H1 (cell line): ENCODE data around the gene MYO1F. TPM values are rescaled to one million over a fixed set of nuclear protein-coding genes. Genes with fewer than 3 reads are reported as not detected.

Experiments
- CTCF ChIA-PET: fragments of 300-600 bp; sonication (Branson Sonifier 250); formaldehyde crosslinking; loops from one replicate; lab custom pipeline; 2021; ENCODE audit not compliant: partially characterized antibody; lab: Charles Lee
- POLR2A ChIA-PET: fragments of 300-600 bp; sonication (Branson Sonifier 250); formaldehyde crosslinking; loops from one replicate; lab custom pipeline; 2021; ENCODE audit warnings: inconsistent platforms; ENCODE audit not compliant: partially characterized antibody; lab: Charles Lee
- DNase-seq, 2 experiments: peaks; one replicate each; pipeline versions ENCODE4 v3.0.0 to v3.0.0-alpha.2; 2010 to 2022; ENCODE audit warnings: low spot score in 2 of 2, low read depth in 1 of 2, mixed read lengths in 1 of 2
- FAIRE-seq: peaks from 2 replicates; lab custom pipeline; 2011; peaks lifted over from hg19 to GRCh38; lab: Jason Lieb, UNC
- H2AFZ ChIP-seq: 2 replicates; pipeline ENCODE4 v1.8.1; 2012; ENCODE audit warnings: low read length, inconsistent platforms
- H2AK5ac ChIP-seq: 2 replicates; pipeline ENCODE4 v1.6.1; 2013; ENCODE audit warnings: low read depth, low read length
- H2BK120ac ChIP-seq: replicated peaks from 2 replicates; pipeline ENCODE3; 2013; ENCODE audit warnings: low read depth, low read length, inconsistent platforms
- H2BK12ac ChIP-seq: 2 replicates; pipeline ENCODE4 v1.6.1; 2013; ENCODE audit warnings: low read depth, low read length
- H2BK15ac ChIP-seq: 2 replicates; pipeline ENCODE4 v1.6.1; 2013; ENCODE audit warnings: low read length
- H2BK20ac ChIP-seq: 2 replicates; pipeline ENCODE4 v1.6.1; 2013; ENCODE audit warnings: low read length
- H2BK5ac ChIP-seq: 2 replicates; pipeline ENCODE4 v1.6.1; 2013; ENCODE audit warnings: low read depth, low read length
- H3K14ac ChIP-seq: 2 replicates; pipeline ENCODE4 v1.6.1; 2013; ENCODE audit warnings: inconsistent platforms; ENCODE audit not compliant: insufficient read length
- H3K18ac ChIP-seq: 2 replicates; pipeline ENCODE4 v1.6.1; 2013; ENCODE audit warnings: low read length; ENCODE audit errors: extremely low read depth
- H3K23ac ChIP-seq: 2 replicates; pipeline ENCODE4 v1.6.1; 2013; ENCODE audit warnings: inconsistent platforms; ENCODE audit not compliant: insufficient read length
- H3K23me2 ChIP-seq: 2 replicates; pipeline ENCODE4 v1.6.1; 2013; ENCODE audit warnings: low read depth, low read length
- H3K27ac ChIP-seq: 2 replicates; pipeline ENCODE4 v1.6.1; 2011; ENCODE audit warnings: low read depth, low read length, inconsistent platforms
- H3K27me3 ChIP-seq, 4 experiments: replicated peaks in 1 of 4; 1 replicate in 1 of 4; 2 replicates in 3 of 4; pipeline versions ENCODE4 v1.6.1 to v1.8.1; 2011 to 2013; ENCODE audit warnings: low read length in 3 of 4, mild to moderate bottlenecking in 3 of 4, inconsistent platforms in 2 of 4, mixed read lengths in 2 of 4, moderate library complexity in 1 of 4; ENCODE audit not compliant: control insufficient read depth in 3 of 4, insufficient read depth in 3 of 4; ENCODE audit errors: extremely low read depth in 1 of 4
- H3K36me3 ChIP-seq, 4 experiments: 2 replicates each; pipeline versions ENCODE4 v1.6.1 to v1.8.1; 2011 to 2013; ENCODE audit warnings: mild to moderate bottlenecking in 4 of 4, low read length in 3 of 4, moderate library complexity in 2 of 4, control low read depth in 1 of 4, inconsistent platforms in 1 of 4; ENCODE audit not compliant: insufficient read depth in 4 of 4, control insufficient read depth in 2 of 4
- H3K4ac ChIP-seq: replicated peaks from 2 replicates; pipeline ENCODE3; 2013; ENCODE audit warnings: low read length, low read depth, mixed read lengths, inconsistent platforms; ENCODE audit not compliant: insufficient read length
- H3K4me1 ChIP-seq, 4 experiments: replicated peaks in 1 of 4; 1 replicate in 1 of 4; 2 replicates in 3 of 4; pipeline versions ENCODE4 v1.6.1 to v1.8.1; 2011 to 2013; ENCODE audit warnings: low read length in 3 of 4, inconsistent platforms in 2 of 4, mixed read lengths in 1 of 4; ENCODE audit not compliant: insufficient read depth in 4 of 4, control insufficient read depth in 3 of 4
- H3K4me2 ChIP-seq, 2 experiments: 2 replicates each; pipeline versions ENCODE4 v1.6.1 to v1.8.1; 2011 to 2013; ENCODE audit warnings: low read depth in 2 of 2, low read length in 2 of 2, control low read depth in 1 of 2, inconsistent platforms in 1 of 2, mild to moderate bottlenecking in 1 of 2; ENCODE audit not compliant: insufficient read depth in 1 of 2
- H3K4me3 ChIP-seq, 4 experiments: fragments of 200-600, 300-600 bp in 1 of 4; sonication (generic), shearing (Covaris generic), sonication (Bioruptor Twin) in 1 of 4; 2 replicates each; pipeline versions ENCODE4 v1.5.1 to v1.8.1; 2011 to 2016; ENCODE audit warnings: low read length in 4 of 4, low read depth in 3 of 4, control low read depth in 2 of 4, inconsistent platforms in 2 of 4, mild to moderate bottlenecking in 2 of 4, mixed read lengths in 1 of 4, moderate library complexity in 1 of 4; ENCODE audit not compliant: insufficient read depth in 2 of 4; ENCODE audit errors: extremely low read depth in 1 of 4
- H3K56ac ChIP-seq: replicated peaks from 2 replicates; pipeline ENCODE3; 2013; ENCODE audit warnings: low read depth, mild to moderate bottlenecking, mixed read lengths, low read length, inconsistent platforms; ENCODE audit not compliant: insufficient read length
- H3K79me1 ChIP-seq: 2 replicates; pipeline ENCODE4 v1.6.1; 2013; ENCODE audit warnings: low read depth, low read length, control low read depth
- H3K79me2 ChIP-seq, 2 experiments: 2 replicates each; pipeline versions ENCODE4 v1.6.1 to v1.8.1; 2012 to 2013; ENCODE audit warnings: low read length in 2 of 2, mild to moderate bottlenecking in 2 of 2, inconsistent platforms in 1 of 2; ENCODE audit not compliant: insufficient read depth in 2 of 2, control insufficient read depth in 1 of 2
- H3K9ac ChIP-seq, 4 experiments: replicated peaks in 1 of 4; 1 replicate in 1 of 4; 2 replicates in 3 of 4; pipeline versions ENCODE4 v1.6.1 to v1.8.1; 2011 to 2013; ENCODE audit warnings: low read depth in 3 of 4, low read length in 3 of 4, control low read depth in 2 of 4, mild to moderate bottlenecking in 2 of 4, moderate library complexity in 2 of 4, inconsistent platforms in 1 of 4; ENCODE audit errors: extremely low read depth in 1 of 4
- H3K9me3 ChIP-seq, 2 experiments: 2 replicates each; pipeline versions ENCODE4 v1.6.1 to v1.8.1; 2012 to 2013; ENCODE audit warnings: mild to moderate bottlenecking in 2 of 2, moderate library complexity in 2 of 2, control low read depth in 1 of 2, inconsistent platforms in 1 of 2, low read depth in 1 of 2, low read length in 1 of 2, mixed read lengths in 1 of 2; ENCODE audit not compliant: insufficient read depth in 2 of 2
- H4K20me1 ChIP-seq, 2 experiments: replicated peaks in 1 of 2; 2 replicates each; pipeline versions ENCODE3 to v1.8.1; 2011 to 2013; ENCODE audit warnings: inconsistent platforms in 2 of 2, low read length in 2 of 2, mild to moderate bottlenecking in 1 of 2; ENCODE audit not compliant: insufficient read depth in 2 of 2, control insufficient read depth in 1 of 2
- H4K5ac ChIP-seq: 2 replicates; pipeline ENCODE4 v1.6.1; 2013; ENCODE audit warnings: low read length, low read depth, mixed read lengths, inconsistent platforms; ENCODE audit not compliant: insufficient read length
- H4K8ac ChIP-seq: 2 replicates; pipeline ENCODE4 v1.8.0; 2013; ENCODE audit warnings: mild to moderate bottlenecking, moderate library complexity, low read length, inconsistent platforms; ENCODE audit not compliant: insufficient read depth; ENCODE audit errors: extremely low read depth
- H4K91ac ChIP-seq: replicated peaks from 2 replicates; pipeline ENCODE3; 2013; ENCODE audit warnings: low read length, mixed read lengths, inconsistent platforms; ENCODE audit not compliant: insufficient read length
- CHD2 ChIP-seq: IDR thresholded peaks from 2 replicates; pipeline ENCODE4 v1.6.1; 2012; ENCODE audit warnings: low read length, improper control_type of control experiment
- RBBP5 ChIP-seq: IDR thresholded peaks from 2 replicates; pipeline ENCODE4 v1.7.1; 2012; ENCODE audit warnings: low read depth, mild to moderate bottlenecking, inconsistent platforms, low read length, moderate library complexity, borderline replicate concordance
- WGBS, 2 experiments: shearing (Covaris generic) in 1 of 2; methylation state at CpG; one replicate each; pipeline versions ENCODE4 v1.1.6 to v1.1.7; 2013 to 2015; ENCODE audit warnings: low lambda C conversion rate in 2 of 2, mixed read lengths in 2 of 2, inconsistent platforms in 1 of 2, low coverage in 1 of 2, missing lambda C conversion rate in 1 of 2; ENCODE audit not compliant: insufficient replicate concordance in 2 of 2, insufficient coverage in 1 of 2, insufficient read length in 1 of 2; ENCODE audit errors: extremely low coverage in 1 of 2, missing lambda C conversion rate in 1 of 2; 5-methylcytosine and 5-hydroxymethylcytosine counted together
- polyA plus RNA-seq, 7 experiments: library from polyadenylated mRNA; depleted of rRNA in 3 of 7; stranded (reverse) in 5 of 7; unstranded in 2 of 7; fragments of >200 nt in 5 of 7; fragments of 200-250 nt in 2 of 7; gene quantifications; 1 replicate in 5 of 7; 2 replicates in 1 of 7; 4 replicates in 1 of 7; pipeline versions ENCODE4 v1.2.1 to v1.2.3, GENCODE V29; 2011 to 2013; ENCODE audit warnings: missing spikeins in 2 of 7, mixed read lengths in 2 of 7
- total RNA-seq: library from RNA; stranded (reverse); fragmentation: NEBNext Ultra II Directional; extraction: Animal tissue kit (Norgen Biotek cat#: 25700); gene quantifications from 2 replicates; pipeline ENCODE4 v1.2.1, GENCODE V29; 2021

MYO1F gene
- total and polyA plus RNA-seq, 2 of the 8 experiments (the other 6 are each of a cell fraction or from before 2014, with no cell fraction given) = 1.4 to 4.6 TPM

- H4K5ac ChIP-seq = no peak overlapping the region
- H2BK20ac ChIP-seq = no peak overlapping the region
- H2AK5ac ChIP-seq = no peak overlapping the region
- no peak overlapping the region for H2BK15ac ChIP-seq
- H3K56ac ChIP-seq = no peak overlapping the region
- H3K9ac ChIP-seq = no peak overlapping the region
- H2AFZ ChIP-seq = no peak overlapping the region
- peaks cover 4 to 20% of the 10 kb centered on the region in 2 experiments for H4K20me1 ChIP-seq
- TF ChIP-seq RBBP5 (no peak), CHD2 (no peak)
- H3K79me1 ChIP-seq = peaks cover 10% of the 10 kb centered on the region
- no peak overlapping the region for H3K4ac ChIP-seq
- no peak overlapping the region for H4K91ac ChIP-seq
- DNase-seq (no peak), FAIRE-seq (no peak)
- H2BK120ac ChIP-seq = no peak overlapping the region
- H3K23ac ChIP-seq = no peak overlapping the region
- H3K23me2 ChIP-seq = peaks cover 6% of the 10 kb centered on the region
- H3K9me3 ChIP-seq = no peaks in the 10 kb centered on the region
- ChIA-PET CTCF (interaction anchor here (0.8 to 1.0 kb wide), 2 partner anchors 52 to 258 kb away, joined by 3 to 6 read pairs; no protein-coding TSS in a partner anchor), POLR2A (interaction anchor here (6.7 kb wide), 1 partner anchor 13 kb away, joined by 73 read pairs; the partner anchor contains the start of gene ZNF414)
- H3K4me2 ChIP-seq = no peak overlapping the region
- no peaks in the 10 kb centered on the region for H3K27me3 ChIP-seq
- no peak overlapping the region for H3K18ac ChIP-seq
- H2BK5ac ChIP-seq = no peak overlapping the region
- H3K79me2 ChIP-seq = no peaks in the 10 kb centered on the region
- H3K36me3 ChIP-seq = no peaks in the 10 kb centered on the region
- no peak overlapping the region for H4K8ac ChIP-seq
- WGBS, 2 experiments = 87% methylated on average over 4 of the region's 4 CpGs; no CpG with 5 or more reads in 1 of the 2 experiments
- no peak overlapping the region for H3K14ac ChIP-seq
- H3K4me1 ChIP-seq = peaks cover 0 to 8% (median 3%) of the 10 kb centered on the region in 4 experiments; a peak in 4 of 7 replicates
- no peak overlapping the region for H3K27ac ChIP-seq
- no peak overlapping the region for H2BK12ac ChIP-seq
- H3K4me3 ChIP-seq = no peak overlapping the region
Measured at GRCh38 chr19:8528500-8528899, 48.7 kb downstream of the MYO1F start.
